HepG2 (cell line): Measurements from ENCODE around the gene FHL1. TPM values are rescaled to one million over a fixed set of nuclear protein-coding genes. Genes with fewer than 3 reads are reported as not detected.

Source experiments
- ATAC-seq: fragments of 200-7000 bp; cut with Tn5 transposase; 3 replicates; pipeline ENCODE4 v1.9.1; 2020; ENCODE audit warnings: mild to moderate bottlenecking, moderate library complexity
- BruUV-seq: library from RNA; stranded (reverse); fragments of 400-500 nt; replicated peaks from 2 replicates; lab custom pipeline; 2021; lab: Mats Ljungman, UMichigan
- CTCF ChIA-PET: fragments of 300-600 bp; formaldehyde crosslinking; extraction: SDS; loops from one replicate; lab custom pipeline; 2021; ENCODE audit warnings: low total read pairs, inconsistent platforms, low intra/inter-chr PET ratio; lab: Yijun Ruan, JAX
- POLR2A ChIA-PET: fragments of 350-600 bp; sonication (Branson Sonifier 250); formaldehyde crosslinking; loops from one replicate; lab custom pipeline; 2020; ENCODE audit warnings: antibody characterized with exemption, inconsistent platforms; lab: Yijun Ruan, JAX
- DNase-seq: peaks from one replicate; pipeline ENCODE4 v3.0.0-alpha.2; 2015; ENCODE audit warnings: low spot score
- FAIRE-seq: peaks from 3 replicates; lab custom pipeline; 2011; peaks lifted over from hg19 to GRCh38; lab: Jason Lieb, UNC
- H2AFZ ChIP-seq: one replicate; pipeline ENCODE4 v1.6.1; 2011; ENCODE audit warnings: low read length, inconsistent platforms
- H3K27ac ChIP-seq: fragments of 300-600 bp; 3 replicates; pipeline ENCODE4 v1.8.0; 2011; ENCODE audit warnings: mixed run types, mild to moderate bottlenecking, mixed read lengths, low read length, inconsistent platforms; ENCODE audit not compliant: insufficient read depth; ENCODE audit errors: extremely low read length
- H3K27me3 ChIP-seq, 2 experiments: fragments of 200-600 bp in 1 of 2; 2 replicates in 1 of 2; 3 replicates in 1 of 2; pipeline versions ENCODE4 v1.6.0 to v1.8.0; 2011; ENCODE audit warnings: low read length in 2 of 2, mild to moderate bottlenecking in 2 of 2, moderate library complexity in 2 of 2, inconsistent platforms in 1 of 2; ENCODE audit not compliant: insufficient read depth in 2 of 2, control insufficient read depth in 1 of 2
- H3K36me3 ChIP-seq, 2 experiments: fragments of 200-600 bp in 1 of 2; replicated peaks in 1 of 2; 2 replicates in 1 of 2; 3 replicates in 1 of 2; pipeline versions ENCODE4 v1.5.1 to v1.8.0; 2011; ENCODE audit warnings: low read length in 2 of 2, inconsistent platforms in 1 of 2; ENCODE audit not compliant: insufficient read depth in 2 of 2, control insufficient read depth in 1 of 2
- H3K4me1 ChIP-seq: 2 replicates; pipeline ENCODE4 v1.5.1; 2012; ENCODE audit warnings: low read length, inconsistent platforms; ENCODE audit not compliant: insufficient read depth
- H3K4me2 ChIP-seq: 2 replicates; pipeline ENCODE4 v1.6.0; 2011; ENCODE audit warnings: low read depth, low read length, inconsistent platforms
- H3K4me3 ChIP-seq, 3 experiments: fragments of 200-600 bp in 1 of 3; sonication (generic), shearing (Covaris generic) in 1 of 3; replicated peaks in 1 of 3; 2 replicates each; pipeline ENCODE4 v1.5.1; 2011 to 2016; ENCODE audit warnings: low read length in 3 of 3, inconsistent platforms in 2 of 3, low read depth in 2 of 3, mild to moderate bottlenecking in 2 of 3, control low read depth in 1 of 3, mixed read lengths in 1 of 3; ENCODE audit not compliant: insufficient read depth in 1 of 3
- H3K79me2 ChIP-seq: one replicate; pipeline ENCODE4 v1.6.1; 2011; ENCODE audit warnings: low read length, inconsistent platforms; ENCODE audit not compliant: insufficient read depth
- H3K9ac ChIP-seq: 2 replicates; pipeline ENCODE4 v1.6.0; 2011; ENCODE audit warnings: mild to moderate bottlenecking, low read depth, low read length, inconsistent platforms; ENCODE audit not compliant: insufficient read depth
- H3K9me3 ChIP-seq: 2 replicates; pipeline ENCODE4 v1.5.1; 2012; ENCODE audit warnings: mild to moderate bottlenecking, low read length
- H4K20me1 ChIP-seq: 2 replicates; pipeline ENCODE4 v1.6.0; 2011; ENCODE audit warnings: inconsistent platforms, mild to moderate bottlenecking, low read length, moderate library complexity; ENCODE audit not compliant: insufficient read depth
- HDAC6 ChIP-seq: fragments of 200-600 bp; sonication (generic); IDR thresholded peaks from 2 replicates; pipeline ENCODE4 v1.7.0; 2017; ENCODE audit warnings: mild to moderate bottlenecking, antibody characterized with exemption, low read length, low read depth
- LCORL ChIP-seq, 2 experiments: fragments of 450-650 bp in 1 of 2; sonication (generic) in 1 of 2; formaldehyde crosslinking in 1 of 2; IDR thresholded peaks; 2 replicates each; pipeline versions ENCODE4 v1.5.0 to v1.6.1; 2017 to 2020; ENCODE audit warnings: antibody characterized with exemption in 1 of 2, missing genetic modification reagents in 1 of 2
- MATR3 ChIP-seq: sonication (generic); formaldehyde crosslinking; IDR thresholded peaks from 2 replicates; pipeline ENCODE4 v1.4.0; 2020; ENCODE audit warnings: missing genetic modification reagents
- MYC ChIP-seq: sonication (generic); formaldehyde crosslinking; IDR thresholded peaks from 2 replicates; pipeline ENCODE4 v1.9.0; 2021; ENCODE audit warnings: missing genetic modification reagents, borderline replicate concordance
- NPAS2 ChIP-seq: sonication (generic); formaldehyde crosslinking; IDR thresholded peaks from 2 replicates; pipeline ENCODE4 v1.8.0; 2022; ENCODE audit warnings: mild to moderate bottlenecking, missing genetic modification reagents, borderline replicate concordance
- ZNF569 ChIP-seq: sonication (generic); formaldehyde crosslinking; IDR thresholded peaks from 2 replicates; pipeline ENCODE4 v1.5.0; 2020; ENCODE audit warnings: mild to moderate bottlenecking, missing genetic modification reagents, moderate library complexity, borderline replicate concordance
- WGBS: methylation state at CpG from one replicate; pipeline ENCODE4 v1.1.6; 2017; ENCODE audit warnings: low lambda C conversion rate; 5-methylcytosine and 5-hydroxymethylcytosine counted together
- in situ Hi-C: cut with HindIII; loops from 2 replicates; pipeline ENCODE4 v1.10.0; 2017; ENCODE audit warnings: low pct_unique_long_range_greater_than_20kb; ENCODE audit not compliant: extremely low pct_ligation_motif_present
- intact Hi-C: fragments of 100-400 bp; cut with micrococcal nuclease; formaldehyde crosslinking; loops from one replicate; pipeline ENCODE4 v1.10.0; 2022; ENCODE audit not compliant: unreplicated experiment
- polyA plus RNA-seq, 8 experiments: library from polyadenylated mRNA; depleted of rRNA in 3 of 8; stranded (reverse) in 7 of 8; unstranded in 1 of 8; fragments of >200 nt; fragmentation: Illumina TruSeq in 4 of 8; extraction: Trizol in 4 of 8; gene quantifications; 2 replicates each; pipeline versions ENCODE4 v1.2.1 to v1.2.3, GENCODE V29; 2011 to 2016; ENCODE audit warnings: low read depth in 4 of 8, missing spikeins in 1 of 8, mixed read lengths in 1 of 8; ENCODE audit not compliant: insufficient read depth in 1 of 8
- total RNA-seq, 5 experiments: library from RNA; depleted of rRNA; stranded (reverse); fragments of >200 nt; fragmentation: Illumina TruSeq; extraction: Trizol; gene quantifications; 2 replicates each; pipeline ENCODE4 v1.2.3, GENCODE V29; 2016; ENCODE audit warnings: low read depth in 1 of 5
- TF ChIP-seq, protein P1 (sequence below): sonication (generic); formaldehyde crosslinking; IDR thresholded peaks from 2 replicates; pipeline ENCODE4 v1.5.1; 2020; ENCODE audit warnings: missing genetic modification reagents, mild to moderate bottlenecking, borderline replicate concordance

The FHL1 gene
- total and polyA plus RNA-seq, 2 of the 13 experiments (the other 11 are each of a cell fraction or from before 2014, with no cell fraction given): 0.33 TPM; not detected in 1

DNA sequence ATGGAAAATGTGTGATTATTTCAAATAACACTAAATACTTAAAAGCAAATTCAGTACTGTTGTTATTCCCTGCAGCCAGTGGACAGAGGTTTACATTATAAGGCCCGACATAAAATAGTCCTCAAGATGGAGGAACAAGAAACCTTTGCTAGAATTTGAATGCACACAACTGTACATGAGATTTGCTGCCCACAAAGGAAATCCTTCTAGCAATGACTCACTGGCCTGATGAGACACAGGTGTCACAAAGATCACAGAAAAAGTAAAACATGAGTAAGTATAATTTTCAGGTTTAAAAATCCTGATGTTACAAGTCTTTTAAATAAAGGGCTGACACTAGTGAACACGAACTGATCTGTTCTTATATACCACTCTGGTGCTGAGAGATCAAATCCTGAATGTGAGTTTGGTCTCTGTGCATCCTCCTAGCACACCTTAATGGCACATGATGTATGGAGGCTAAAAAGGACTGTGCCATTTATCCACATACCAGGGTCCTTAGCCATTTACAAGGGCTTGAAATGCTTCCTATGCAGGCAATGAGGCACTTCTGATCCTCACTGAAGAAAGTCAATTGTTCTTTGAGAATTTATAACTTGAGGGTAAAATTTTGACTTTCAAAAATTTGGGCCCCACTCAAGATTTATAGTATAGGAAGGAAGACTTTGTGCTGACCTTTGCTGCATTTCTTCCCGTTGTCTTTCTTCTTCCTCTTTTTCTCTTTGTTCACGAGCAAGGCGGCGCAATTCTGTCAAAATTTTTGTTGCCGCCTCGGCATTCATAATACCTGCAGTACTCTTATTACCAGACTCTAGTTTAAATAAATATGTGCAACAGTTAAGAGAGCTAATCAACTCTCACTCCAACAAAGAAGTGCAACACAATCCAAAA lies 80.9 kb downstream of the FHL1 start:
- H3K27ac ChIP-seq: no peak overlapping the region
- H3K27me3 ChIP-seq: no peaks in the 10 kb centered on the region
- no peak overlapping the region for H3K9ac ChIP-seq
- H2AFZ ChIP-seq: no peak overlapping the region
- BruUV-seq: no TSS peak
- FAIRE-seq (no peak), DNase-seq (no peak), ATAC-seq (no peak)
- intact Hi-C loops: no loop called here
- H3K9me3 ChIP-seq: no peaks in the 10 kb centered on the region
- no peaks in the 10 kb centered on the region for H3K36me3 ChIP-seq
- no peaks in the 10 kb centered on the region for H3K4me1 ChIP-seq
- POLR2A ChIA-PET: no interaction called here
- in situ Hi-C loops: no loop called here
- no peak for TF ChIP-seq MATR3 (CRISPR knock-in tag)
- TF ChIP-seq ZNF569: no peak
- TF ChIP-seq, all 625 proteins: peak for 0
- Histone ChIP-seq H3K79me2 (no peaks in the 10 kb centered on the region), H3K4me2 (no peak overlapping the region), H3K4me3 (no peak overlapping the region), H4K20me1 (no peaks in the 10 kb centered on the region)
- WGBS: 81% methylated on average over 7 of the region's 8 CpGs
- CTCF ChIA-PET: no interaction called here

DNA sequence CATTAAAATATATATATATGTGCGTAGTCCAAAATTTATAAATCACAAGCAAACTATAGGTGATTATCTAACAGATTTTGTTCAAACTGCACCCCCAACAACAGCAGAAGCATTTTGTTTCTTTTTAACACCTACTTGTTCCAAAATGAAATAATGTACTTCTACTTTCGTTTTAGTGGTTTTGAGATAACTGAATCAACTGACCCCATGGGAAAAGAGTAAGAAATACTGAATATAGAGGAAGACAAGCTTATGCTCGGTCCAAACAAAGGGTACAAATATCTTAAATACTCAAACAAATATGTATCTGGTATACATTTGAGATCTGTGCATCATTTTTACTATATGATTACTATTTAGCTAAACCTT lies 81.5 kb downstream of the FHL1 start:
- no peak overlapping the region for H3K27ac ChIP-seq
- H3K4me2 ChIP-seq: no peak overlapping the region
- no peak overlapping the region for H3K4me3 ChIP-seq
- BruUV-seq: no TSS peak
- H3K79me2 ChIP-seq: no peaks in the 10 kb centered on the region
- no peaks in the 10 kb centered on the region for H3K4me1 ChIP-seq
- DNase-seq: no peak
- intact Hi-C loops (no loop called here), in situ Hi-C loops (no loop called here)
- H2AFZ ChIP-seq: no peak overlapping the region
- ATAC-seq: no peak
- no peak for FAIRE-seq
- 2% methylated on average over 3 of the region's 3 CpGs for WGBS
- no peaks in the 10 kb centered on the region for H3K27me3 ChIP-seq
- no peaks in the 10 kb centered on the region for H3K9me3 ChIP-seq
- POLR2A ChIA-PET: no interaction called here
- no peaks in the 10 kb centered on the region for H3K36me3 ChIP-seq
- CTCF ChIA-PET: no interaction called here
- no peaks in the 10 kb centered on the region for H4K20me1 ChIP-seq
- no peak for TF ChIP-seq HDAC6
- TF ChIP-seq NPAS2 (CRISPR knock-in tag): no peak
- TF ChIP-seq LCORL (IDR thresholded peaks at IDR 0.05): no peak
- TF ChIP-seq LCORL (CRISPR knock-in tag; IDR thresholded peaks at IDR 0.05): no peak
- TF ChIP-seq, protein P1, sequence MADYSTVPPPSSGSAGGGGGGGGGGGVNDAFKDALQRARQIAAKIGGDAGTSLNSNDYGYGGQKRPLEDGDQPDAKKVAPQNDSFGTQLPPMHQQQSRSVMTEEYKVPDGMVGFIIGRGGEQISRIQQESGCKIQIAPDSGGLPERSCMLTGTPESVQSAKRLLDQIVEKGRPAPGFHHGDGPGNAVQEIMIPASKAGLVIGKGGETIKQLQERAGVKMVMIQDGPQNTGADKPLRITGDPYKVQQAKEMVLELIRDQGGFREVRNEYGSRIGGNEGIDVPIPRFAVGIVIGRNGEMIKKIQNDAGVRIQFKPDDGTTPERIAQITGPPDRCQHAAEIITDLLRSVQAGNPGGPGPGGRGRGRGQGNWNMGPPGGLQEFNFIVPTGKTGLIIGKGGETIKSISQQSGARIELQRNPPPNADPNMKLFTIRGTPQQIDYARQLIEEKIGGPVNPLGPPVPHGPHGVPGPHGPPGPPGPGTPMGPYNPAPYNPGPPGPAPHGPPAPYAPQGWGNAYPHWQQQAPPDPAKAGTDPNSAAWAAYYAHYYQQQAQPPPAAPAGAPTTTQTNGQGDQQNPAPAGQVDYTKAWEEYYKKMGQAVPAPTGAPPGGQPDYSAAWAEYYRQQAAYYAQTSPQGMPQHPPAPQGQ: no peak
- no peak for TF ChIP-seq MYC (CRISPR knock-in tag)
- H3K9ac ChIP-seq: no peak overlapping the region
